NT2/D1 (cell line): Measurements from ENCODE around the gene PIP5K1C.

Source experiments
- SUZ12 ChIP-seq: IDR thresholded peaks from 2 replicates; pipeline ENCODE4 v1.6.1; 2011; ENCODE audit not compliant: insufficient read length, insufficient read depth; ENCODE audit errors: extremely low read depth
- YY1 ChIP-seq: IDR thresholded peaks from 2 replicates; pipeline ENCODE4 v1.6.1; 2011; ENCODE audit not compliant: insufficient read length, insufficient read depth
- ZNF274 ChIP-seq: IDR thresholded peaks from 2 replicates; pipeline ENCODE4 v1.6.1; 2011; ENCODE audit warnings: mild to moderate bottlenecking, low read depth, low read length

DNA sequence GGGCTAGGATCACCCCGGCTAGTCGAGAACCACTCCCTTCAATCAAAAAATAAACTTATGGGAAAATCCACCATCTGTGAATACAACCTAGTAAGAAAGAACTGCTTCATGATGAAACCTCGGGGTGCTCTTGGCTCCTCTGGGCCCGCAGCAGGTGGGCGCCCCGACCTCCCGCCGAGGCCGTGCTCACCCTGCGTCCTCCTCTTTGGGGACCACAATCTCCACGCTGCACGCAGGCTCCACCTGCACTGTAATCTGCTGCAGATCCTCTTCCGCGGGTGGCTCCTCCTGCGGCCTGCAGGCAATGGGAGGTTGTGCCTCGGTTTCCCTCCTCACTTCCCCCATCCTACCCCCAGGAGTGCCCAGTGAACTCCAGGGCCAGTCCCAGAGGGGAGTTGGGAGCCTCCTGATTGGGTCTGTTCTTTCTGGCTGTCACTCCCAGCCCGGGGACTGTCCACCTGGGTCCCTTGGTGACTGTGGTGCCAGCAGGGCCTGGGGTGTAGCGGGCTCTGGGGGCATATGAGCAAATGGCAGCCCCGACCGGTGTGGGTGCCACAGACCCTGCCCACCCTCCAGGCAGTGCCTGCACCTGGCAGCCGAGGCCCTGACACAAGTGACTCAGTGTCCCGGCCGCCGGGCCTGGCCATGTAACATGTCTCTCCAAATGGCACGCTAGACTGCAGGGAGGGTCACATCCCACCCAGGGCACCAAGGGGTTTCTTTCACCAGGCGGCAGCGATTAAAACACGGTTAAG is 58.6 kb downstream of the PIP5K1C start:
- TF ChIP-seq YY1 (no peak), SUZ12 (no peak), ZNF274 (no peak)
